Activated CD4-positive, alpha-beta T cell treated with anti-CD3 and anti-CD28 coated beads, Interleukin-2, amount 50 U/mL, for 24 hours (primary cell): ENCODE measurements around the gene WFDC8.
"Not testable (repeated sequence)": the region's sequence is repeated elsewhere in the genome, so short reads cannot be mapped to it uniquely, and the experiment has no call there.

Source experiments
- DNase-seq, 2 donors: peaks; one replicate each; pipeline ENCODE4 v3.0.0-alpha.2; 2020; ENCODE audit warnings: low read depth in 1 of 2, low spot score in 1 of 2

Gene WFDC8

DNA sequence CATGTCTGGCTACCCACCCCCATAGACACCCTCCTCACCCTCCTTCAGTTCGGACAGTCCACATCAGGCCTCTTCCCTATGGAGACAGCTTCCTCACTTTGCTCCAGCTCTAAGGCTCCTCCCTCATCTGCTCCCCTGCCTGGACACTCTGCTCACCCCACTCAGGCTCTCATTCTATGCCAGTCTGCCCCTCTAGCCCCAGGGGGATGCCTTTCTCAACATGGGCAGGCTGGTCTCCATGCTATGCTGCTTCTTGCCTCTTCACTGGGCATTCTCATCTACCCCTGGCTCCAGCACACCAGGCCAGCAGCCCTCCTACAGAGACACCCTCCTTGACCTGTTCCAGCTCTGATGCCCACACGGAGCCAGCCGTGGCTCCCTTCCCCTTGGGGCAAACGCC, at the start of gene WFDC8:
WFDC8 (minus strand) TSS at position 101 of the 400 bp plus-strand sequence; CDS start at position 64, 37 bp downstream.
- DNase-seq = no peak

DNA sequence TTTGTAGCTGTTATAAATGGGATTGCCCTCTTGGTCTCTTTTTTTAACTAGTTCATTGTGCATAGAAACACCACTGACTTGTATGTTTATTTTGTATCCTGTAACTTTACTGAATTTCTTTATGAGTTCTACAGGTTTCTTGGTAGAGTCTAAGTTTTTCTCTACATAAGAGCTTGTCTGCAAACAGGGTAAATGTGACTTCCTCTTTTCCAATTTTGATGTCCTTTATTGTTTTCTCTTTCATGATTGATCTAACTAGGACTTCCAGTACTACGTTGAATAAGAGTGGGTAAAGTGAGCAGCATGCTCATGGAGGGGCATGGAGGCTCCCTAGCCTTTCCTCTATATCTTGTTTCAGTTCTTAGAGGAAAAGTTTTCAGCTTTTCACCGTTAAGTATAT, 47.5 kb upstream of the WFDC8 start:
- DNase-seq = no peak

DNA sequence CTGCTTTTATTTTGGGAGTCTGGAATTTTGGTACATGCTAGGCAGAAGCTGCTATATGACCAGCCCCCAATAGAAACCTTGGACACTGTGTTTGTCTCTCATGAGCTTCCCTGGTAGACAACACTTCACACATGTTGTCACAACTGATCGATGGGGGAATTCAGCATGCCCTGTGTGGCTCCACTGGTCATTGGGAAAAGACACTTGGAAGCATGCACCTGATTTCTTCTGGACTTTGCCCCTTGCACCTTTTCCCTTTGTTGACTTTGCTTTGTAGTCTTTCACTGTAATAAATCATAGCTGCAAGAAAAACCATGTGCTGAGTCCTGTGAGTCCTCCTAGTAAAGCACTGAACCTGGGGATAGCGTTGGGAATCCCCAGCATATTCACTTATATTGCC, 42.5 kb upstream of the WFDC8 start:
- no peak for DNase-seq

GRCh38 chr20:45617591-45617990, 38.5 kb upstream of the WFDC8 start:
- no peak for DNase-seq

DNA sequence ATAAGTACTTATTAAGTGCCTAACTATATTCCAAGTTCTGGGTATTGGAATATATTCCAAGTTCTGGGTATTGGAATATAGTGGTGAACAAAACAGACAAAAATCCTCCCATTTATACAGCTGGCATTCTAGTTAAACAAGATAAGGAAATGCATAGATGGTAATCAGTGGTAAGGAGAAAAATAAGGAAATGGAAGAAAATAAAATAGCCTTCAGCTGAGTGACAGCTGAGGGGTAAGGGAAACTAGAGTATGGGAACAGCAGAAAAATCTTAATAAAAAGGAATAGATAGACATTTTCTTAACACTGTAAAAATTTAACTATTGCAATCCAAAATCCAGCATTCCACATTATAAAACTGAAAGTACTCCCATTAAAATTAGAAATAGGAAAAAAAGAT, 33.2 kb upstream of the WFDC8 start:
- DNase-seq = no peak

DNA sequence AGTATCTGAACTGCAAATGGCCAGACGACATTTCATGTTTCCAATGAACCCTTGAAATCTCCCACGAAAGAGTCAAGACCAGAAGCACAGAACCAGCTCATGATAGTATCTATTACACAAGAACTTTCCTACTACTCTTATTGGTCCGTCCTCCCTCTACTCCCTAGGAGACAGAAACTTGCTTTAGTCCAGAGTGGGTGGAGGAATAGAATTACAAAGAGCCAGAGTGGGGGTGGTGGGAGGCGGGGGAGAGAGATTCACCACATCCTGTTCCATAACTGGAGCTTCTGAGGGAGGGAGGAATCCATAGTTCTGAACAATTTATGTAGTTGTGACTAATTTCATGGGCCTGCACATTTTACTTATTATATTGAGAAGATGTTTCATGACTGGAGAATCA, 32.0 kb upstream of the WFDC8 start:
- DNase-seq = peak in 1 of 2 donors; percentile 41

DNA sequence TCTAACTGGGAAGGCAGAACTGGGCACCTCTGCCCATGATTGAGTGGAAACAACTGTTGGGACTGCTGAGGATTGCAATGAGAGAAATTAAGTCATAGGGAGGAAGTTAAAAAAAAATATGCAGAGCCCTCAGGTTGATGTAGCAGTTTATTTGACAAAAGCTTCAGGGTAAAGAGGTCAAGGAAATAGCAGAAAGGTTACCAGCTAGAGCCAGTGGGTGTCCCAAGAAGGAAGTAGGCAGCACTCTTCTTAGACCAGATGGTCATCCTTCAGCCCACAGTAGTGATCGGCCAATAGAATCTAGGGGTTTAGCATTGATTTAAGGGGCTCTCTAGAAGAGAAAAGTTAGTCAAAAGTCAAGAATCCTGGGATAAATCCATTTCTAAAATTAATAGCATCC, 28.7 kb upstream of the WFDC8 start:
- DNase-seq = no peak

DNA sequence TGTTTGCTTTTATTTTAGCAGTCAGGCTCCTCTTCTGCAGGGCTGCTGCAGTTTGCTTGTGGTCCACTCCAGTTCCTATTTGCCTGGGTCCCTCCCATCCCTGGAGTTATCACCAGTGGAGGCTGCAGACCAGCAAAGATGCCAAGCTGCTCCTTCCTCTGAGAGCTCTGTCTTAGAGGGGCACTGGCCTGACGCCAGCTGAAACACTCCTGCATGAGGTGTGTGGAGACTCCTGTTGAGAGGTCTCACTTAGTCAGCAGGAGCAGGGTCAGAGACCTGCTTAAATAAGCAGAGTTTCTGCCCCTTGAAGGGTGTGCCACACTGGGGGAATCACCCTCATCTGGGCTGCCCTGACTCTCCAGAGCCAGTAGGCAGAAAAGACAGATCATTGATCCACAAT, 16.2 kb upstream of the WFDC8 start:
- DNase-seq = no peak

- no peak for DNase-seq
These were observed 14.4 kb upstream of the WFDC8 start for GRCh38 chr20:45593498-45593897.

DNA sequence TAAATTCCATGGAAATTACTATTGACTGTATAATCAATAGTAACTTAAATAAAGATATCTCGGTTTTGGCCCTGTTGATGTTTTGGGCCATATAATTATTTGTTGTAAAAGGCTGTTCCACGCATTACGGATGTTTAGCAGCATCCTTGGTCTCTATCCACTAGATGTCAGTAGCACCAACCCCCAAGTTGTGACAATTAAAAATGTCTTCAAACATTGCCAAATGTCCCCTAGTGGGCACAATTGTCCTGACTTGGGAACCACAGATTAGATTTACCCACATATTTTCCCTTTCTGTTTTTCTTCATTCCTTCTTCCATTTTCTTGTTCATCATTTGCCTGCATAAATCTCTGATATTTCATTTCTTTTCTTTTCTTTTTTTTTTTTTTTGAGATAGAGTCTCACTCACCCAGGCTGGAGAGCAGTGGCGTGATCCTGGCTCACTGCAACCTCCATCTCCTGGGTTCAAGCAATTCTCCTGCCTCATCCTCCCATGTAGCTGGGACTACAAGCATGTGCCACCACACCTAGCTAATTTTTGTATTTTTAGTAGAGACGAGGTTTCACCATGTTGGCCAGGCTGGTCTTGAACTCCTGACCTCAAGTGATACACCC, 13.6 kb upstream of the WFDC8 start:
- peak in 1 of 2 donors; percentile 29 for DNase-seq

DNA sequence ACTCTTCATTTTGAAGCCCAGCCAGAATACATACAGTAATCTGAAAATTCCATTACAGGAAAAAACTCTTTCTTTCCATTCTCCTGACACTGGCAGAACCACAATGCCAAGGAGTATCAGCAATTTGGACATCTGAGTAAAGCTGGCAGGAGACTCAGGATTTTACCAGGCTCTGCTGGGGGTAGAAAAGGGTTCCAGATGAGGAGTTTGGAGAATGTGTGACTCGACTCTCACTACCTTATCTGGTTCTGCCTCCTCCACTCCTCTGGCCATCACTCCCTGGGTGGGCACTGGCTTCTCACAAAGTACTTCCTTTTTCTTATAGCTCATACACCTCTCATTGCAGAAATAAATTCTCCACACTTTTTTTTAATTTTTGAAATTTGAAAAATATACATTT, 10.6 kb upstream of the WFDC8 start:
- no peak for DNase-seq

GRCh38 chr20:45588800-45589199, 9.7 kb upstream of the WFDC8 start:
- DNase-seq = no peak

- not testable (repeated sequence) for DNase-seq
These were observed 6.9 kb upstream of the WFDC8 start for GRCh38 chr20:45585986-45586385.

DNA sequence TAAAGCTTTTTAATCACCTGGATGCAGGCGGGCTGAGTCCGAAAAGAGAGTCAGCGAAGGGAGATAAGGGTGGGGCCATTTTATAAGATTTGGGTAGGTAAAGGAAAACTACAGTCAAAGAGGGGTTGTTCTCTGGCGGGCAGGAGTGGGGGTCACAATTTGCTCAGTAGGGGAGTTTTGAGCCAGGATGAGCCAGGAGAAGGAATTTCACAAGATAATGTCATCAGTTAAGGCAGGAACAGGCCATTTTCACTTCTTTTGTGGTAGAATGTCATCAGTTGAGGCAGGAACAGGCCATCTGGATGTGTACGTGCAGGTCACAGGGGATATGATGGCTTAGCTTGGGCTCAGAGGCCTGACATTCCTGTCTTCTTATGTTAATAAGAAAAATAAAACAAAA, 5.2 kb upstream of the WFDC8 start:
- not testable (repeated sequence) for DNase-seq

DNA sequence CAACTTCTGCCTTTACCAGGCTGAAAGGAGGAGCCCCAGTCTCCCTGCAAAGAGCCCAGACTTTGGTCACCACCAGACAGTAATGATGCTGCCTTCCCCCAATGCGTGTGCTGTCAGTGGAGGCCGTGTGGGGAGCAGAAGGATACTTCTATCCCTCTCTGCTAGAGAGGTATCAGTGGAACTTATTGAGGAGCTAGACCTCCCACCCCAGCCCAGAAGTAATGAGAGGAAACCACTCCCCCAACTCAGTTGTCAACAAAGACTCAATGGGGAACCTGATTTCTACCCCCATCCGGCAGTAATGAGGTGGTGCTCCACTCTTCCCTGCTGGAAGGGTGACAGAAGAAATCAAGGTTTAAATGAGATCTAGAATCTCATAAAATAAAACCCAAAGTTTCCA, 4.4 kb upstream of the WFDC8 start:
- DNase-seq = no peak

DNA sequence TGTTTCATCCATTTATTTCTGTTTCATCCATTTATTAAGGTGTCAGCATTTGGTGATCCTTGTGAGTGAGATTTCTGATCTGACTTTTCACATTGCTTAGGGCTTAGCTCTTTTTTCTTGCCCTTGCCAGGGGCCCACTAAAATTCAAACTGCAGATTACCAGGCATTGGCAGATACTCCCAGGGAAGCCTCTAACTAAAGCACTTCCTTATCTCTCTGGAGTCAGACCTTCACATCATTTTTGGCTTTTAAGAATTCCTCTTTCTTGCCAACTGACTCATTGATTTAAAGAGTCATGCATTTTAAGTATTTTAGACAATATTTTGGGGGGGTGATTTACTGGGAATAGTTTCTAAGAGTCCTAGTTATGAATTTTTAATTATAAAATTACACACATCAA, 2.6 kb upstream of the WFDC8 start:
- DNase-seq = no peak

GRCh38 chr20:45578231-45578630, 853 bp downstream of the WFDC8 start:
- DNase-seq = no peak

DNA sequence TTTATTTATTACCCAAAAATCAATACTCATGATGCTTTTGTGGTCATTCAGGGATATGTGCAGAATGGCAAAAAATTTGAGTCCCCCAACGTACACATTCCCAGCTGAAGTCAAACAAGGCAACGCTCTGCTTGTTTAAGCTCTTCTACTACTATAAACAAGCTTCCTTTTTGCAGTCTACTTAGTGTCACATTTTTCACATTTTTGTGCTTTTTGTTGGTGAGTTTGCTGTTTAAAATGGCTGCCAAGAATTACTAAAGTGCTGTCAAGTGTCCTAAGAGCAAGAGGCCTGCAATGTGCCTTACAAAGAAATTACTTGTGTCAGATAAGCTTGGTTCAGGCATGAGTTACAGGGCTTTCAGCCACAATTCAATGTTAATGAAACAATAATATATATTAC, 2.1 kb downstream of the WFDC8 start:
- no peak for DNase-seq

- no peak for DNase-seq
These were observed 3.2 kb downstream of the WFDC8 start for GRCh38 chr20:45575931-45576330.

DNA sequence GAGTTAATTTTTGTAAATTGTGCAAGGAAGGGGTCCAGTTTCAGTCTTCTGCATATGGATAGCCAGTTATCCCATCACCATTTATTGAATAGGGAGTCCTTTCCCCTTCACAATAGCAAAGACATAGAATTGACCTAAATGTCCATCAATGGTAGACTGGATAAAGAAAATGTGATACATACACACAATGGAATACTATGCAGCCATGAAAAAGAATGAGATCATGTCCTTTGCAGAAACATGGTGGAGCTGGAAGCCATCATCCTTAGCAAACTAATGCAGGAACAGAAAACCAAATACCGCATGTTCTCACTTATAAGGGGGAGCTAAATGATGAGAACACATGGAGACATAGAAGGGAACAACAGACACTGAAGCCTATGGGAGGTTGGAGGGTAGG, 9.4 kb downstream of the WFDC8 start:
- not testable (repeated sequence) for DNase-seq

DNA sequence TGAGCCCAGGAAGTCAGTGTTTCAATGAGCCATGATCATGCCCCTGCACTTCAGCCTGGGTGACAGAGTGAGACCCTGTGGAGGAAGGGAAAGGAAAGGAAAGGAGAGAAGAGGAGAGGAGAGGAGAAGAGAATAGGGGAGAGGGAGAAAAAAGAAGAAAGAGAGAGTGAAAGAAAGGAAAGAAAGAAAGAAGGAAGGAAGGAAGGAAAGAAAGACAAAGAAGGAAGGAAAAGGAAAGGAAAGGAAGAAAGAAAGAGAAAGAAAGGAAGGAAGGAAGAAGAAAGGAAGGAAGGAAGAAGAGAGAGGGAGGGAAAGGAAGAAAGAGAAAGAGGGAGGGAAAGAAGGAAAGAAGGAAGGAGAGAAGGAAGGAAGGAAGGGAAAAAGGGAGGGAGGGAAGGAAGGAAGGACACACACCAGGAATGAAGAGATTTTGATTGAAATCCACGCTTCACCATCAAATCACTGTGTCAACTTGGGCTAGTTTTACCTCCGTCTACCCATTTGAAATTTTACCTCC, 14.3 kb downstream of the WFDC8 start:
- no peak for DNase-seq

- no peak for DNase-seq
These were observed 23.9 kb downstream of the WFDC8 start for GRCh38 chr20:45555198-45555597.

DNA sequence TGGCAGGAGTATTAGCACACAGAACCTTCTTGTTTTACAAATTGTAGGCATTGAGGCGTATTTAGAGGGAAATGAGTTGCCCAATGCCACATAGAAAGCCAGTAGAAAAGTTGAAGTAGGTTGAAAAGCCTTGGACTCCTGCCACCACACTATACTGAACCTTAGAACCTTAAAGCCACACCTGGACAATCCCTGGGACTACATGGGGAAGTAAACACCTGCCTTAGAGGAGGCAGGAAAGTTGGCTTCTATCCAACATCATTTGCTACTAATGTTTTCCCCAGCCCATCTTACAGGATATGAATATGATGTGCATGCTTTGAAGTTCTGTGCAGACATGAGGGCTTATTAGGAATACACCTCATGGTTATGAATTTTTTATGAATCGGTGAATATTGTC, 26.6 kb downstream of the WFDC8 start:
- DNase-seq = no peak
